ENCODE measurements around the gene RIPOR3.
"Not testable (repeated sequence)": the region's sequence is repeated elsewhere in the genome, so short reads cannot be mapped to it uniquely, and the experiment has no call there.

RIPOR3 gene

GRCh38 chr20:50628853-50629669, 62.3 kb downstream of the RIPOR3 start:
- DNase-seq: no peak

- no peak for DNase-seq
Observed at GRCh38 chr20:50628332-50628731, 63.0 kb downstream of the RIPOR3 start.

GRCh38 chr20:50627747-50628146, 63.6 kb downstream of the RIPOR3 start:
- no peak for DNase-seq

GRCh38 chr20:50625986-50626677, 65.2 kb downstream of the RIPOR3 start:
- DNase-seq: peak in 1 of 2 donors; percentile 1

GRCh38 chr20:50624351-50625016, 66.9 kb downstream of the RIPOR3 start:
- DNase-seq: no peak

GRCh38 chr20:50621068-50621665, 70.2 kb downstream of the RIPOR3 start:
- no peak for DNase-seq

GRCh38 chr20:50620459-50620858, 70.9 kb downstream of the RIPOR3 start:
- not testable (repeated sequence) for DNase-seq

- DNase-seq: no peak
Observed at GRCh38 chr20:50618537-50618936, 72.8 kb downstream of the RIPOR3 start.

GRCh38 chr20:50617022-50617421, 74.3 kb downstream of the RIPOR3 start:
- no peak for DNase-seq

- DNase-seq: no peak
Observed at GRCh38 chr20:50615407-50615806, 75.9 kb downstream of the RIPOR3 start.

GRCh38 chr20:50613438-50614169, 77.7 kb downstream of the RIPOR3 start:
- no peak for DNase-seq

- DNase-seq: no peak
Observed at GRCh38 chr20:50611128-50611810, 80.1 kb downstream of the RIPOR3 start.

GRCh38 chr20:50610212-50610718, 81.1 kb downstream of the RIPOR3 start:
- DNase-seq: no peak

- no peak for DNase-seq
Observed at GRCh38 chr20:50609438-50609989, 81.8 kb downstream of the RIPOR3 start.

- DNase-seq: no peak
Observed at GRCh38 chr20:50608750-50609104, 82.6 kb downstream of the RIPOR3 start.

GRCh38 chr20:50607850-50608749, 83.2 kb downstream of the RIPOR3 start:
- no peak for DNase-seq

GRCh38 chr20:50607436-50607835, 83.9 kb downstream of the RIPOR3 start:
- DNase-seq: no peak

GRCh38 chr20:50605136-50605535, 86.2 kb downstream of the RIPOR3 start:
- DNase-seq: no peak

GRCh38 chr20:50604451-50604850, 86.9 kb downstream of the RIPOR3 start:
- no peak for DNase-seq

- no peak for DNase-seq
Observed at GRCh38 chr20:50602432-50603088, 88.8 kb downstream of the RIPOR3 start.

All from CD4-positive, alpha-beta T cell treated with Interferon alpha-2 for 1 hour (primary cell).